ENCODE measurements around the gene DCLRE1A.

DNA sequence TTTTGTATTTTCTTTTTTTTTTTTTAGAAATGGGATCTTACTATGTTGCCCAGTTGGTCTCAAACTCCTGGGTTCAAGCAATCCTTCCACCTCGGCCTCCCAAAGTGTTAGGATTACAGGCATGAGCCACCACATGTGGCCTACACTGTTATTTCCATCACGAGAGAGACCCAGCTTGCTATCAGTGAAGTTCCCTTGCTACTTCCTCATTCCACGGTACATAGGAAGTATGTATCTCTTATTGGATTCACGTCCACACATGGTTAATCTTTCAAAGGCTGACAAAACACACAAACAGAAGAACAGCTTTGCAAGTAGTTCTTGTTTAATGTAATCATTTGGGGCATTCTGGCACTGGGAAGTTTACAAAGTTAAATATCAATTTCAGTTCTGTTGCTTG lies 50.9 kb downstream of the DCLRE1A start:
- TF ChIP-seq, protein P1, sequence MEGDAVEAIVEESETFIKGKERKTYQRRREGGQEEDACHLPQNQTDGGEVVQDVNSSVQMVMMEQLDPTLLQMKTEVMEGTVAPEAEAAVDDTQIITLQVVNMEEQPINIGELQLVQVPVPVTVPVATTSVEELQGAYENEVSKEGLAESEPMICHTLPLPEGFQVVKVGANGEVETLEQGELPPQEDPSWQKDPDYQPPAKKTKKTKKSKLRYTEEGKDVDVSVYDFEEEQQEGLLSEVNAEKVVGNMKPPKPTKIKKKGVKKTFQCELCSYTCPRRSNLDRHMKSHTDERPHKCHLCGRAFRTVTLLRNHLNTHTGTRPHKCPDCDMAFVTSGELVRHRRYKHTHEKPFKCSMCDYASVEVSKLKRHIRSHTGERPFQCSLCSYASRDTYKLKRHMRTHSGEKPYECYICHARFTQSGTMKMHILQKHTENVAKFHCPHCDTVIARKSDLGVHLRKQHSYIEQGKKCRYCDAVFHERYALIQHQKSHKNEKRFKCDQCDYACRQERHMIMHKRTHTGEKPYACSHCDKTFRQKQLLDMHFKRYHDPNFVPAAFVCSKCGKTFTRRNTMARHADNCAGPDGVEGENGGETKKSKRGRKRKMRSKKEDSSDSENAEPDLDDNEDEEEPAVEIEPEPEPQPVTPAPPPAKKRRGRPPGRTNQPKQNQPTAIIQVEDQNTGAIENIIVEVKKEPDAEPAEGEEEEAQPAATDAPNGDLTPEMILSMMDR (conservative IDR thresholded peaks at IDR 0.05; ENCODE audit: low read depth in 2 of 2), result no peak
- TF ChIP-seq EZH2 (IDR thresholded peaks at IDR 0.05; ENCODE audit: low read depth, unreplicated experiment) (no peak), POLR2AphosphoS5 (IDR thresholded peaks at IDR 0.05; ENCODE audit: low read depth) (no peak), STAT1 (IDR thresholded peaks at IDR 0.05; ENCODE audit: unreplicated experiment) (no peak), EZH2phosphoT487 (IDR thresholded peaks at IDR 0.05; ENCODE audit: unreplicated experiment) (no peak), JUNB (IDR thresholded peaks at IDR 0.05; ENCODE audit: unreplicated experiment) (no peak), ZNF331 (CRISPR knock-in tag; IDR thresholded peaks at IDR 0.05; ENCODE audit: low read depth) (no peak), NANOG (IDR thresholded peaks at IDR 0.05; ENCODE audit: borderline replicate concordance) (no peak), CREB1 (CRISPR knock-in tag; IDR thresholded peaks at IDR 0.05; ENCODE audit: low read depth) (no peak)
- TF ChIP-seq, protein P2, sequence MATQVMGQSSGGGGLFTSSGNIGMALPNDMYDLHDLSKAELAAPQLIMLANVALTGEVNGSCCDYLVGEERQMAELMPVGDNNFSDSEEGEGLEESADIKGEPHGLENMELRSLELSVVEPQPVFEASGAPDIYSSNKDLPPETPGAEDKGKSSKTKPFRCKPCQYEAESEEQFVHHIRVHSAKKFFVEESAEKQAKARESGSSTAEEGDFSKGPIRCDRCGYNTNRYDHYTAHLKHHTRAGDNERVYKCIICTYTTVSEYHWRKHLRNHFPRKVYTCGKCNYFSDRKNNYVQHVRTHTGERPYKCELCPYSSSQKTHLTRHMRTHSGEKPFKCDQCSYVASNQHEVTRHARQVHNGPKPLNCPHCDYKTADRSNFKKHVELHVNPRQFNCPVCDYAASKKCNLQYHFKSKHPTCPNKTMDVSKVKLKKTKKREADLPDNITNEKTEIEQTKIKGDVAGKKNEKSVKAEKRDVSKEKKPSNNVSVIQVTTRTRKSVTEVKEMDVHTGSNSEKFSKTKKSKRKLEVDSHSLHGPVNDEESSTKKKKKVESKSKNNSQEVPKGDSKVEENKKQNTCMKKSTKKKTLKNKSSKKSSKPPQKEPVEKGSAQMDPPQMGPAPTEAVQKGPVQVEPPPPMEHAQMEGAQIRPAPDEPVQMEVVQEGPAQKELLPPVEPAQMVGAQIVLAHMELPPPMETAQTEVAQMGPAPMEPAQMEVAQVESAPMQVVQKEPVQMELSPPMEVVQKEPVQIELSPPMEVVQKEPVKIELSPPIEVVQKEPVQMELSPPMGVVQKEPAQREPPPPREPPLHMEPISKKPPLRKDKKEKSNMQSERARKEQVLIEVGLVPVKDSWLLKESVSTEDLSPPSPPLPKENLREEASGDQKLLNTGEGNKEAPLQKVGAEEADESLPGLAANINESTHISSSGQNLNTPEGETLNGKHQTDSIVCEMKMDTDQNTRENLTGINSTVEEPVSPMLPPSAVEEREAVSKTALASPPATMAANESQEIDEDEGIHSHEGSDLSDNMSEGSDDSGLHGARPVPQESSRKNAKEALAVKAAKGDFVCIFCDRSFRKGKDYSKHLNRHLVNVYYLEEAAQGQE (IDR thresholded peaks at IDR 0.05; ENCODE audit: unreplicated experiment), result no peak
- TF ChIP-seq, protein P3, sequence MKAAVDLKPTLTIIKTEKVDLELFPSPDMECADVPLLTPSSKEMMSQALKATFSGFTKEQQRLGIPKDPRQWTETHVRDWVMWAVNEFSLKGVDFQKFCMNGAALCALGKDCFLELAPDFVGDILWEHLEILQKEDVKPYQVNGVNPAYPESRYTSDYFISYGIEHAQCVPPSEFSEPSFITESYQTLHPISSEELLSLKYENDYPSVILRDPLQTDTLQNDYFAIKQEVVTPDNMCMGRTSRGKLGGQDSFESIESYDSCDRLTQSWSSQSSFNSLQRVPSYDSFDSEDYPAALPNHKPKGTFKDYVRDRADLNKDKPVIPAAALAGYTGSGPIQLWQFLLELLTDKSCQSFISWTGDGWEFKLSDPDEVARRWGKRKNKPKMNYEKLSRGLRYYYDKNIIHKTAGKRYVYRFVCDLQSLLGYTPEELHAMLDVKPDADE (IDR thresholded peaks at IDR 0.05), result no peak
- TF ChIP-seq, protein P4, sequence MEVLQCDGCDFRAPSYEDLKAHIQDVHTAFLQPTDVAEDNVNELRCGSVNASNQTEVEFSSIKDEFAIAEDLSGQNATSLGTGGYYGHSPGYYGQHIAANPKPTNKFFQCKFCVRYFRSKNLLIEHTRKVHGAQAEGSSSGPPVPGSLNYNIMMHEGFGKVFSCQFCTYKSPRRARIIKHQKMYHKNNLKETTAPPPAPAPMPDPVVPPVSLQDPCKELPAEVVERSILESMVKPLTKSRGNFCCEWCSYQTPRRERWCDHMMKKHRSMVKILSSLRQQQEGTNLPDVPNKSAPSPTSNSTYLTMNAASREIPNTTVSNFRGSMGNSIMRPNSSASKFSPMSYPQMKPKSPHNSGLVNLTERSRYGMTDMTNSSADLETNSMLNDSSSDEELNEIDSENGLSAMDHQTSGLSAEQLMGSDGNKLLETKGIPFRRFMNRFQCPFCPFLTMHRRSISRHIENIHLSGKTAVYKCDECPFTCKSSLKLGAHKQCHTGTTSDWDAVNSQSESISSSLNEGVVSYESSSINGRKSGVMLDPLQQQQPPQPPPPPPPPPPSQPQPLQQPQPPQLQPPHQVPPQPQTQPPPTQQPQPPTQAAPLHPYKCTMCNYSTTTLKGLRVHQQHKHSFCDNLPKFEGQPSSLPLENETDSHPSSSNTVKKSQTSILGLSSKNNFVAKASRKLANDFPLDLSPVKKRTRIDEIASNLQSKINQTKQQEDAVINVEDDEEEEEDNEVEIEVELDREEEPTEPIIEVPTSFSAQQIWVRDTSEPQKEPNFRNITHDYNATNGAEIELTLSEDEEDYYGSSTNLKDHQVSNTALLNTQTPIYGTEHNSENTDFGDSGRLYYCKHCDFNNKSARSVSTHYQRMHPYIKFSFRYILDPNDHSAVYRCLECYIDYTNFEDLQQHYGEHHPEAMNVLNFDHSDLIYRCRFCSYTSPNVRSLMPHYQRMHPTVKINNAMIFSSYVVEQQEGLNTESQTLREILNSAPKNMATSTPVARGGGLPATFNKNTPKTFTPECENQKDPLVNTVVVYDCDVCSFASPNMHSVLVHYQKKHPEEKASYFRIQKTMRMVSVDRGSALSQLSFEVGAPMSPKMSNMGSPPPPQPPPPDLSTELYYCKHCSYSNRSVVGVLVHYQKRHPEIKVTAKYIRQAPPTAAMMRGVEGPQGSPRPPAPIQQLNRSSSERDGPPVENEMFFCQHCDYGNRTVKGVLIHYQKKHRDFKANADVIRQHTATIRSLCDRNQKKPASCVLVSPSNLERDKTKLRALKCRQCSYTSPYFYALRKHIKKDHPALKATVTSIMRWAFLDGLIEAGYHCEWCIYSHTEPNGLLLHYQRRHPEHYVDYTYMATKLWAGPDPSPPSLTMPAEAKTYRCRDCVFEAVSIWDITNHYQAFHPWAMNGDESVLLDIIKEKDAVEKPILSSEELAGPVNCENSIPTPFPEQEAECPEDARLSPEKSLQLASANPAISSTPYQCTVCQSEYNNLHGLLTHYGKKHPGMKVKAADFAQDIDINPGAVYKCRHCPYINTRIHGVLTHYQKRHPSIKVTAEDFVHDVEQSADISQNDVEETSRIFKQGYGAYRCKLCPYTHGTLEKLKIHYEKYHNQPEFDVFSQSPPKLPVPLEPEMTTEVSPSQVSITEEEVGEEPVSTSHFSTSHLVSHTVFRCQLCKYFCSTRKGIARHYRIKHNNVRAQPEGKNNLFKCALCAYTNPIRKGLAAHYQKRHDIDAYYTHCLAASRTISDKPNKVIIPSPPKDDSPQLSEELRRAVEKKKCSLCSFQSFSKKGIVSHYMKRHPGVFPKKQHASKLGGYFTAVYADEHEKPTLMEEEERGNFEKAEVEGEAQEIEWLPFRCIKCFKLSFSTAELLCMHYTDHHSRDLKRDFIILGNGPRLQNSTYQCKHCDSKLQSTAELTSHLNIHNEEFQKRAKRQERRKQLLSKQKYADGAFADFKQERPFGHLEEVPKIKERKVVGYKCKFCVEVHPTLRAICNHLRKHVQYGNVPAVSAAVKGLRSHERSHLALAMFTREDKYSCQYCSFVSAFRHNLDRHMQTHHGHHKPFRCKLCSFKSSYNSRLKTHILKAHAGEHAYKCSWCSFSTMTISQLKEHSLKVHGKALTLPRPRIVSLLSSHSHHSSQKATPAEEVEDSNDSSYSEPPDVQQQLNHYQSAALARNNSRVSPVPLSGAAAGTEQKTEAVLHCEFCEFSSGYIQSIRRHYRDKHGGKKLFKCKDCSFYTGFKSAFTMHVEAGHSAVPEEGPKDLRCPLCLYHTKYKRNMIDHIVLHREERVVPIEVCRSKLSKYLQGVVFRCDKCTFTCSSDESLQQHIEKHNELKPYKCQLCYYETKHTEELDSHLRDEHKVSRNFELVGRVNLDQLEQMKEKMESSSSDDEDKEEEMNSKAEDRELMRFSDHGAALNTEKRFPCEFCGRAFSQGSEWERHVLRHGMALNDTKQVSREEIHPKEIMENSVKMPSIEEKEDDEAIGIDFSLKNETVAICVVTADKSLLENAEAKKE (CRISPR knock-in tag; IDR thresholded peaks at IDR 0.05), result no peak

All from GM23338 (cell line).